NCI-H748 treated with DMSO at 0.1 percent for 48 hours (cell line): Measurements from ENCODE around the gene IL17B.

Source experiments
- DNase-seq: peaks from one replicate; lab custom pipeline; 2025; lab: John Stamatoyannopoulos, UW

The IL17B gene

GRCh38 chr5:149357370-149358293 lies 21.5 kb downstream of the IL17B start, which contains the start of gene PCYOX1L:
TSS of gene PCYOX1L (plus strand) at chr5:149358046. CDS start at chr5:149358069, 23 bp downstream.
- DNase-seq: peak; percentile 92

GRCh38 chr5:149356391-149356790 lies 22.7 kb downstream of the IL17B start:
- no peak for DNase-seq

- DNase-seq: no peak
These were observed 23.4 kb downstream of the IL17B start for GRCh38 chr5:149355688-149356087.

GRCh38 chr5:149353911-149354310 lies 25.2 kb downstream of the IL17B start:
- DNase-seq: no peak

- DNase-seq: no peak
These were observed 26.9 kb downstream of the IL17B start for GRCh38 chr5:149352169-149352568.

- no peak for DNase-seq
These were observed 29.7 kb downstream of the IL17B start for GRCh38 chr5:149349382-149349781.

- DNase-seq: no peak
These were observed 30.6 kb downstream of the IL17B start for GRCh38 chr5:149348518-149348917.

- DNase-seq: peak; percentile 14
These were observed 33.2 kb downstream of the IL17B start for GRCh38 chr5:149345892-149346222.

- DNase-seq: peak; percentile 90
These were observed 33.8 kb downstream of the IL17B start, which contains the start of gene GRPEL2 for GRCh38 chr5:149345147-149345891. TSS of gene GRPEL2 (plus strand) at chr5:149345499. CDS start at chr5:149345540, 41 bp downstream.

GRCh38 chr5:149344151-149344550 lies 34.9 kb downstream of the IL17B start:
- DNase-seq: no peak

- DNase-seq: no peak
These were observed 37.2 kb downstream of the IL17B start for GRCh38 chr5:149341876-149342275.

GRCh38 chr5:149340920-149341319 lies 38.2 kb downstream of the IL17B start:
- DNase-seq: no peak

- DNase-seq: no peak
These were observed 40.7 kb downstream of the IL17B start for GRCh38 chr5:149338364-149338763.

GRCh38 chr5:149337736-149338135 lies 41.4 kb downstream of the IL17B start:
- no peak for DNase-seq

- no peak for DNase-seq
These were observed 45.2 kb downstream of the IL17B start for GRCh38 chr5:149333711-149334443.

GRCh38 chr5:149328177-149328576 lies 50.9 kb downstream of the IL17B start:
- no peak for DNase-seq

- DNase-seq: no peak
These were observed 52.5 kb downstream of the IL17B start for GRCh38 chr5:149326611-149327010.

- DNase-seq: no peak
These were observed 53.2 kb downstream of the IL17B start for GRCh38 chr5:149325894-149326293.

- DNase-seq: no peak
These were observed 53.8 kb downstream of the IL17B start for GRCh38 chr5:149325166-149325735.

- no peak for DNase-seq
These were observed 54.5 kb downstream of the IL17B start for GRCh38 chr5:149324641-149325040.
